GM06990 (cell line): ENCODE data around the gene NSUN4.

Experiments used
- DNase-seq: peaks from one replicate; pipeline ENCODE4 v3.0.0-alpha.2; 2011; ENCODE audit not compliant: insufficient read length; ENCODE audit errors: extremely low read depth
- H3K27me3 ChIP-seq: replicated peaks from 2 replicates; pipeline ENCODE4 v1.6.0; 2011; ENCODE audit warnings: low read length; ENCODE audit not compliant: control insufficient read depth, insufficient read depth
- H3K36me3 ChIP-seq: 2 replicates; pipeline ENCODE4 v1.5.1; 2011; ENCODE audit warnings: low read length; ENCODE audit not compliant: control insufficient read depth, insufficient read depth
- H3K4me3 ChIP-seq: replicated peaks from 2 replicates; pipeline ENCODE4 v1.5.1; 2011; ENCODE audit warnings: low read depth, mild to moderate bottlenecking, control low read depth, low read length
- CTCF ChIP-seq: IDR thresholded peaks from 2 replicates; pipeline ENCODE4 v1.5.1; 2011; ENCODE audit warnings: low read length, control low read depth, mild to moderate bottlenecking, inconsistent platforms; ENCODE audit not compliant: insufficient read depth, poor library complexity, severe bottlenecking

Gene NSUN4

DNA sequence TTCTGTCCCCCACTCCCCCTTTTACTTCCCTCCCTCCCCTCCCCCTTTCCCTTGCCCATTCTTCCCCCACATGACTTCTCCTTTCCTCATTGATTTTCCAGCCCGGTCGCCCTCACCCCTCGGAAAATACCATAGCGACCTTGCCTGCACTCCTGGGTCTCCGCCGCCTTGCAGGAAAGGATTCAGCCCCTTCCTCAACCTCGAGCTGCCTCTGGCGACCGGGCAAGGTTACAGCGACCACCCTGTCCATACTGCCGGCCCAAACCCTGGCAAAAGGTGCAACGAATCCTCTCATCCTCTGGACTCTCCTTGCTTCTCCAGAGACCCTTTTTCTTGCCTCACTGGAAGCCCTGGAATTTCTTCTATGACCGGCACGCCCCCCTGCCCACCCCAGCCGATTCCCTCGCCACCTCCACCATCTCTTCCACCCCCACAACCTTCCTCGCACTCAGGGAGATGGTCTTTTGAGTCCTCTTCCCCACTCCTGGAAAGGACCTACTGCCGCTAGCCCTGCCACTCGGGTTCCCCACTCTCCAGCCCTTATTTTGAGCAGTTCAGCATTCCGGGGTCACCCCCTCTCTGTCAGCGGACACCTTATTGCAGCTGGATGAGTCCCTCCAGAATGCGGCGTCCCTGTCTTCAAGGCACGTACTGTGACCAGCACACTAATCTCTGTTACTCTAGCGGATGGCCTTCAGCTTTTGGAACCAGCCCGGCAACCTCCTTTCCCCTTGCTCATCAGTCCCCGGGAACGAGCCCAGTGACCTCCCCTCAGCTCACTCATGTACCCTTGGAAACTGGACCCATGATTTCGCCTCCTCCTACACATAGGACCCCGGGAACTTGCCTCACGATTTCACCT, 846 bp downstream of the NSUN4 start:
- no peak for TF ChIP-seq CTCF
- DNase-seq: peak; percentile 24
- Histone ChIP-seq H3K27me3 (no peaks in the 10 kb centered on the region), H3K4me3 (peak overlapping the region; percentile 93), H3K36me3 (peaks cover 10% of the 10 kb centered on the region)

DNA sequence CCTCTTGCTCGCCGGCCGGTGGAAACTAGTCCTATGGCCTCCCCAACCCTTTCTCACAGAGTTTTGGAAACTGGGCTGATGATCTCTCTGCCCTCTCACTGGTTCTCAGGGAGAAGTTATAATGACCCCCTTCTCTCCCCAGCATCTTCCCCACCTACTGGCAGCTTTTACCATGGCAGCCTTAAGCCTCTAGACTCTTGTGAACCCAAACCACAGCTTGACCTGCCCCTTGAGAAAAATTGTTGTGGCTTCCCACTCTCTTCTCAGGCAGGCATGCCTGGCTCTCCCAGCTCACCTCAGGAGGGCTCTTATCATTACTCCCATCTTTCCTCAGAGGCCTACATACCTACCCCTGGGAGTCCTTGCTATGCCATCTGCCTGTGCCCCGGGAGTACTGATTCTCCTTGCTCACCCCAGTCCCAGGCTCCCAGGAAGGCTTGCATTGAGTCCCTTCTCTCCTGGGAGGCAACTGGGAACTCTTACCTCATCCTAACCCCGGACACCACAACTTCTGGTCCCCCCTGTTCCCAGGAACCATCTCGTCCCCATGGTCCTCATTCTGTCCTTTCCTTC, 1.6 kb downstream of the NSUN4 start:
- Histone ChIP-seq H3K4me3 (peak overlapping the region; percentile 93), H3K27me3 (no peaks in the 10 kb centered on the region), H3K36me3 (peaks cover 14% of the 10 kb centered on the region)
- peak; percentile 63 for TF ChIP-seq CTCF
- no peak for DNase-seq

DNA sequence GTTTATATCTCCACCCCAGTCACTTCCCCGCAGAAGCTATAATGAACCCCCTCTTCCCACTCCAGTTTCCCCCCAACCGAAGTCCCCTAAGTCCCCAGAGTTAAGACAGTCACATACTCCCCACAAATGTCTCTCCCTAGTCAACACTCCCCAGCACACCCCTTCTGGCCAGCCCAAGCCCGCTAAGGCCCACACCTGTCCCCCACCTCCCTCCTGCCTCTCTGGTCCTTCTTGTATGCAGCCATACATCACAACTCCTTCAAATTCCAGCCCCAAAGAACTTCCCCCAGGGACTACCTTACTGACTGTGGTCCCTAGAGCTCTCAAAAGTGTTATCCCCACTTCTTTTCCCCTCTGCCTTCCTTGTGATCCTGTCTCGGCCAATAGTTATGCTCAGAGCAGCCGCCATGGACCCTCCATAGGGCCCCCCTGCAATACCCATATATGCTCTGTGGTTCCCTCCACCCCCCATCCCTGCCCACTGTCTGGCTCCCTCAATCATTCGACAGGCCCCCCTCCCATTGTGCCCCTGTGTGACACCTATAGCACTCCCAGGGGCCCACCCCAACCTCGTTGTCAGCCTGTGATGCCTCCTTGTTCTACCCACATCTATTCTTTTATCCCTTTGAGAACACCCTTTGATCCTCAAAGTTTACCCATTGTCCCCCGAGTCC, 2.2 kb downstream of the NSUN4 start:
- H3K4me3 ChIP-seq: no peak overlapping the region
- no peaks in the 10 kb centered on the region for H3K27me3 ChIP-seq
- TF ChIP-seq CTCF: no peak
- H3K36me3 ChIP-seq: peaks cover 14% of the 10 kb centered on the region
- no peak for DNase-seq

DNA sequence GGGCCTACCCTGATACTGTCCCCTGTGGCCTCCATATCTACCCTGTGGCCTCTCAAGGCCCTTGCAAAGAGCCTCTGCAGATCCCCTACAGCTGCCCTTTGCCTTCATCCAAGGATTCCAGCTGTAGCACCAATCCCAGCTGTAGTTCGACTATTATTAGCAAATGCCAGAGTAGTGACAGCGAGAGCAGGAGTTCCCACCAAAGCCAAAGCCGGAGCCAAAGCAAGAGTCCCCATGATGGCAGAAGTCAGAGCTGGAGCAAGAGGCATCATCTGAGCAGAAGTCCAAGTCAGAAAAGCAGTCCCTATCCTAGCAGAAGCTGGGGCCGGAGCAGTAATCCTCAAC, 2.7 kb downstream of the NSUN4 start:
- DNase-seq: no peak
- TF ChIP-seq CTCF: no peak
- H3K27me3 ChIP-seq: no peaks in the 10 kb centered on the region
- peaks cover 14% of the 10 kb centered on the region for H3K36me3 ChIP-seq
- H3K4me3 ChIP-seq: no peak overlapping the region

GRCh38 chr1:46343705-46344104, 3.1 kb downstream of the NSUN4 start:
- H3K27me3 ChIP-seq: no peaks in the 10 kb centered on the region
- DNase-seq: no peak
- H3K4me3 ChIP-seq: no peak overlapping the region
- TF ChIP-seq CTCF: no peak
- H3K36me3 ChIP-seq: peaks cover 14% of the 10 kb centered on the region
